ENCODE results near the gene GSN. TPM values are rescaled to one million over a fixed set of nuclear protein-coding genes. Genes with fewer than 3 reads are reported as not detected.

GSN gene
- total RNA-seq, 1 experiment from 2014 or later, result 278 TPM

DNA sequence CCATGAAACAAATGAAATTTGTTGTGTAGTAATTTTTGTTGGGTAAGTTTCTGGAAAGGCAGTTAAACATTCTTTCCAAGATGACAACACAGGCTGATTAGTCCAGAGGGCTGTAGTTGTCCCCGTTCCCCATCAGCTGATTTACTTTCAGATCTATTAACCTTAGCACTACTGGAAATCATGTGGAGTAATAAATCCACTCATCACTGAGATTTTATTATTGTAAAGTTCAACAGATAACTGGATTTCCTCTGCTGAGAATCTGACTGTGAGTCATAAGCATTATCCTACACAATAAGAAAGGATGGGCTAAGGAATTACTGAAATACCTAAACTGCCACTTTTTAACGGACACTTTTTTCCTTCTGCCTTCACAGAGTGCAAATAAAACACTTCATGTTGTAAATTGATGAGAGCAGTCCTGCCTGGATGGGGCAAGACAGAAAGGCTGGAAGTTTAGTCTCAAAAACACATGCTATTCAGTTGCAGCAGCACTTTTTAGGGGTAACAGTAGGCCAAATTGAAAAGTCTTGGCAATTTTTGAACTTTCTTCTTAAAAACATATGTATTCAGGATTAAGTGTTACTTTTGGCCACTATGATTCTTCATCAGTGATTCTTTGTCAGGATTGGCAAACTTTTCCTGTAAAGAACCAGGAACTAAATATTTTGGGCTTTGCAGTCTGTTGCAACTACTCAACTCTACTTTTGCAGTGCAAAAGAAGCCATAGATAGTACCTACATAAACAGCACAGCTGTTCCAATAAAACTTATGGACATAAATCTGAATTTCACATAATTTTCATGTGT is 95.1 kb downstream of the GSN start:
- no peaks in the 10 kb centered on the region; the same call in 1 of the 2 replicates for H3K36me3 ChIP-seq (ENCODE audit: control insufficient read depth, insufficient read depth, low read length)
- DNase-seq (ENCODE audit: low read depth, low spot score) (no peak), ATAC-seq (peak; percentile 70)
- no peak for TF ChIP-seq POLR2AphosphoS5 (IDR thresholded peaks at IDR 0.05; ENCODE audit: low read depth, low read length)
- TF ChIP-seq TCF7L2 (IDR thresholded peaks at IDR 0.05; ENCODE audit: low read depth, low read length), result no peak
- TF ChIP-seq, protein P1, sequence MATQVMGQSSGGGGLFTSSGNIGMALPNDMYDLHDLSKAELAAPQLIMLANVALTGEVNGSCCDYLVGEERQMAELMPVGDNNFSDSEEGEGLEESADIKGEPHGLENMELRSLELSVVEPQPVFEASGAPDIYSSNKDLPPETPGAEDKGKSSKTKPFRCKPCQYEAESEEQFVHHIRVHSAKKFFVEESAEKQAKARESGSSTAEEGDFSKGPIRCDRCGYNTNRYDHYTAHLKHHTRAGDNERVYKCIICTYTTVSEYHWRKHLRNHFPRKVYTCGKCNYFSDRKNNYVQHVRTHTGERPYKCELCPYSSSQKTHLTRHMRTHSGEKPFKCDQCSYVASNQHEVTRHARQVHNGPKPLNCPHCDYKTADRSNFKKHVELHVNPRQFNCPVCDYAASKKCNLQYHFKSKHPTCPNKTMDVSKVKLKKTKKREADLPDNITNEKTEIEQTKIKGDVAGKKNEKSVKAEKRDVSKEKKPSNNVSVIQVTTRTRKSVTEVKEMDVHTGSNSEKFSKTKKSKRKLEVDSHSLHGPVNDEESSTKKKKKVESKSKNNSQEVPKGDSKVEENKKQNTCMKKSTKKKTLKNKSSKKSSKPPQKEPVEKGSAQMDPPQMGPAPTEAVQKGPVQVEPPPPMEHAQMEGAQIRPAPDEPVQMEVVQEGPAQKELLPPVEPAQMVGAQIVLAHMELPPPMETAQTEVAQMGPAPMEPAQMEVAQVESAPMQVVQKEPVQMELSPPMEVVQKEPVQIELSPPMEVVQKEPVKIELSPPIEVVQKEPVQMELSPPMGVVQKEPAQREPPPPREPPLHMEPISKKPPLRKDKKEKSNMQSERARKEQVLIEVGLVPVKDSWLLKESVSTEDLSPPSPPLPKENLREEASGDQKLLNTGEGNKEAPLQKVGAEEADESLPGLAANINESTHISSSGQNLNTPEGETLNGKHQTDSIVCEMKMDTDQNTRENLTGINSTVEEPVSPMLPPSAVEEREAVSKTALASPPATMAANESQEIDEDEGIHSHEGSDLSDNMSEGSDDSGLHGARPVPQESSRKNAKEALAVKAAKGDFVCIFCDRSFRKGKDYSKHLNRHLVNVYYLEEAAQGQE (IDR thresholded peaks at IDR 0.05; ENCODE audit: insufficient read depth in 1 of 2, low read depth in 2 of 2, low read length in 1 of 2), result no peak
- TF ChIP-seq SIN3A (IDR thresholded peaks at IDR 0.05; ENCODE audit: borderline replicate concordance, insufficient read depth, low read depth, low read length), result no peak
- TF ChIP-seq, protein P2, sequence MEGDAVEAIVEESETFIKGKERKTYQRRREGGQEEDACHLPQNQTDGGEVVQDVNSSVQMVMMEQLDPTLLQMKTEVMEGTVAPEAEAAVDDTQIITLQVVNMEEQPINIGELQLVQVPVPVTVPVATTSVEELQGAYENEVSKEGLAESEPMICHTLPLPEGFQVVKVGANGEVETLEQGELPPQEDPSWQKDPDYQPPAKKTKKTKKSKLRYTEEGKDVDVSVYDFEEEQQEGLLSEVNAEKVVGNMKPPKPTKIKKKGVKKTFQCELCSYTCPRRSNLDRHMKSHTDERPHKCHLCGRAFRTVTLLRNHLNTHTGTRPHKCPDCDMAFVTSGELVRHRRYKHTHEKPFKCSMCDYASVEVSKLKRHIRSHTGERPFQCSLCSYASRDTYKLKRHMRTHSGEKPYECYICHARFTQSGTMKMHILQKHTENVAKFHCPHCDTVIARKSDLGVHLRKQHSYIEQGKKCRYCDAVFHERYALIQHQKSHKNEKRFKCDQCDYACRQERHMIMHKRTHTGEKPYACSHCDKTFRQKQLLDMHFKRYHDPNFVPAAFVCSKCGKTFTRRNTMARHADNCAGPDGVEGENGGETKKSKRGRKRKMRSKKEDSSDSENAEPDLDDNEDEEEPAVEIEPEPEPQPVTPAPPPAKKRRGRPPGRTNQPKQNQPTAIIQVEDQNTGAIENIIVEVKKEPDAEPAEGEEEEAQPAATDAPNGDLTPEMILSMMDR (IDR thresholded peaks at IDR 0.05), result no peak
- in situ Hi-C loops (cut with HindIII; ENCODE audit: low pct_unique_long_range_greater_than_20kb, low sequenced_read_pairs) (no loop called here), intact Hi-C loops (cut with micrococcal nuclease; ENCODE audit: unreplicated experiment) (no loop called here)
- BruUV-seq (replicated peaks), result no TSS peak
- no peaks in the 10 kb centered on the region for H3K9me3 ChIP-seq (ENCODE audit: control insufficient read depth, insufficient read depth, low read depth, low read length)
- no peak overlapping the region for H3K4me3 ChIP-seq (ENCODE audit: low read depth in 2 of 2, low read length in 2 of 2)
- no peaks in the 10 kb centered on the region for H3K27me3 ChIP-seq (ENCODE audit: control insufficient read depth, insufficient read depth, low read length)
- ChIA-PET CTCF (no interaction called here), POLR2A (no interaction called here)
- peak overlapping the region; percentile 77 for H3K27ac ChIP-seq (ENCODE audit: low read length)
- H3K4me1 ChIP-seq (ENCODE audit: control insufficient read depth, insufficient read depth, low read length), result peaks cover 29% of the 10 kb centered on the region

DNA sequence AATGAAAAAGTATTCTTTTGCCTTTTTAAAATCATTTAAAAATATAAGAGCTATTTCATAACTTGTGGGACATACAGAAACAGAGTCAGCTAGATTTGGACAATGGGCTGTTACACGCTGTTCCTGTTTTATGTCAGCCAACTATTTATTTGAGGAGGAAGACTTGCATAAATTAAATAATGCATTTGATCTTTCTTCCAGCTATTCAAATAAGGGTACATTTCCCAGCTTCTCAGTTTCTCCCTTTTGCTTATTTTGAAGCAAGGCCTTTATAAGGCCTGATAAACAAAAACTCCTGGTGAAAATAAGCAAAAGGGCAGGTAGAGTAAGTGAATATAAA is 95.6 kb downstream of the GSN start:
- intact Hi-C loops (cut with micrococcal nuclease; ENCODE audit: unreplicated experiment) (no loop called here), in situ Hi-C loops (cut with HindIII; ENCODE audit: low pct_unique_long_range_greater_than_20kb, low sequenced_read_pairs) (no loop called here)
- DNase-seq (ENCODE audit: low read depth, low spot score), result no peak
- Histone ChIP-seq H3K27ac (ENCODE audit: low read length) (peak overlapping the region; percentile 77), H3K9me3 (ENCODE audit: control insufficient read depth, insufficient read depth, low read depth, low read length) (no peaks in the 10 kb centered on the region), H3K4me1 (ENCODE audit: control insufficient read depth, insufficient read depth, low read length) (peaks cover 33% of the 10 kb centered on the region), H3K36me3 (ENCODE audit: control insufficient read depth, insufficient read depth, low read length) (no peaks in the 10 kb centered on the region; the same call in 1 of the 2 replicates), H3K27me3 (ENCODE audit: control insufficient read depth, insufficient read depth, low read length) (no peaks in the 10 kb centered on the region), H3K4me3 (ENCODE audit: low read depth in 2 of 2, low read length in 2 of 2) (no peak overlapping the region)
- ChIA-PET CTCF (no interaction called here), POLR2A (no interaction called here)
- BruUV-seq (replicated peaks), result no TSS peak
- ATAC-seq, result no peak
- TF ChIP-seq TCF7L2 (IDR thresholded peaks at IDR 0.05; ENCODE audit: low read depth, low read length) (no peak), SIN3A (IDR thresholded peaks at IDR 0.05; ENCODE audit: borderline replicate concordance, insufficient read depth, low read depth, low read length) (no peak), POLR2AphosphoS5 (IDR thresholded peaks at IDR 0.05; ENCODE audit: low read depth, low read length) (no peak)
- TF ChIP-seq, protein P1 (IDR thresholded peaks at IDR 0.05; ENCODE audit: insufficient read depth in 1 of 2, low read depth in 2 of 2, low read length in 1 of 2), result no peak
- TF ChIP-seq, protein P2 (IDR thresholded peaks at IDR 0.05), result no peak
